Measurements from ENCODE around the gene MZB1. TPM values are rescaled to one million over a fixed set of nuclear protein-coding genes. Genes with fewer than 3 reads are reported as not detected.

Gene MZB1
- total and polyA plus RNA-seq, 2 of the 13 experiments (the other 11 are each of a cell fraction or from before 2014, with no cell fraction given), result 0.31 to 0.40 TPM

GRCh38 chr5:139341689-139342422, 47.9 kb downstream of the MZB1 start, which contains the start of gene PAIP2 (continued):
- TF ChIP-seq ELK4 (CRISPR knock-in tag; IDR thresholded peaks at IDR 0.05; ENCODE audit: borderline replicate concordance) (no peak), ATM (IDR thresholded peaks at IDR 0.05; ENCODE audit: borderline replicate concordance) (no peak), YY1 (IDR thresholded peaks at IDR 0.05; ENCODE audit: insufficient read depth, insufficient replicate concordance, low read depth, low read length) (peak; percentile 54), FOXP1 (IDR thresholded peaks at IDR 0.05) (no peak), FOXP1 (CRISPR knock-in tag; IDR thresholded peaks at IDR 0.05) (0 out of 2 replicates have a peak, but pooled peaks have one; percentile 23), MED13 (CRISPR knock-in tag; IDR thresholded peaks at IDR 0.05) (no peak), KLF15 (CRISPR knock-in tag; IDR thresholded peaks at IDR 0.05; ENCODE audit: borderline replicate concordance) (peak; percentile 67; the same call in 1 of the 2 replicates), NKX3-1 (CRISPR knock-in tag; IDR thresholded peaks at IDR 0.05) (0 out of 2 replicates have a peak, but pooled peaks have one; percentile 23), NFE2L1 (CRISPR knock-in tag; IDR thresholded peaks at IDR 0.05; ENCODE audit: borderline replicate concordance) (no peak), BATF2 (CRISPR knock-in tag; IDR thresholded peaks at IDR 0.05) (no peak), LCORL (IDR thresholded peaks at IDR 0.05) (no peak), LCORL (CRISPR knock-in tag; IDR thresholded peaks at IDR 0.05) (peak; percentile 6; the same call in 1 of the 2 replicates), ARID5B (CRISPR knock-in tag; IDR thresholded peaks at IDR 0.05) (peak; percentile 60), HNRNPL (IDR thresholded peaks at IDR 0.05; ENCODE audit: low read depth, low read length) (0 out of 2 replicates have a peak, but pooled peaks have one; percentile 20), ISL2 (CRISPR knock-in tag; IDR thresholded peaks at IDR 0.05) (peak; percentile 52; the same call in 1 of the 2 replicates), KLF12 (CRISPR knock-in tag; IDR thresholded peaks at IDR 0.05; ENCODE audit: borderline replicate concordance) (no peak; the same call in none of the 2 replicates), ZNF678 (CRISPR knock-in tag; IDR thresholded peaks at IDR 0.05) (no peak; the same call in 1 of the 2 replicates), ZNF839 (CRISPR knock-in tag; IDR thresholded peaks at IDR 0.05; ENCODE audit: borderline replicate concordance) (no peak; the same call in 1 of the 2 replicates), HCFC1 (IDR thresholded peaks at IDR 0.05; ENCODE audit: low read depth, low read length) (peak; percentile 54; the same call in 1 of the 2 replicates), ZSCAN25 (CRISPR knock-in tag; IDR thresholded peaks at IDR 0.05) (no peak; the same call in 1 of the 2 replicates), ZNF75D (CRISPR knock-in tag; IDR thresholded peaks at IDR 0.05; ENCODE audit: borderline replicate concordance) (no peak), ZNF639 (CRISPR knock-in tag; conservative IDR thresholded peaks at IDR 0.05) (no peak), ZFYVE20 (CRISPR knock-in tag; IDR thresholded peaks at IDR 0.05; ENCODE audit: borderline replicate concordance, low read depth) (no peak), PAWR (CRISPR knock-in tag; IDR thresholded peaks at IDR 0.05; ENCODE audit: borderline replicate concordance) (0 out of 2 replicates have a peak, but pooled peaks have one; percentile 42)
